ENCODE data around the gene LMX1A.

The LMX1A gene

GRCh38 chr1:165265196-165265838 lies 91.2 kb downstream of the LMX1A start:
- DNase-seq (ENCODE audit: low spot score): no peak

- DNase-seq (ENCODE audit: low spot score): no peak
Measured at GRCh38 chr1:165259706-165260428, 96.6 kb downstream of the LMX1A start.

GRCh38 chr1:165259236-165259635 lies 97.3 kb downstream of the LMX1A start:
- DNase-seq (ENCODE audit: low spot score): no peak

- peak; percentile 56 for DNase-seq (ENCODE audit: low spot score)
Measured at GRCh38 chr1:165257969-165258459, 98.5 kb downstream of the LMX1A start.

- DNase-seq (ENCODE audit: low spot score): no peak
Measured at GRCh38 chr1:165254896-165255625, 101.5 kb downstream of the LMX1A start.

- no peak for DNase-seq (ENCODE audit: low spot score)
Measured at GRCh38 chr1:165254376-165254775, 102.1 kb downstream of the LMX1A start.

- DNase-seq (ENCODE audit: low spot score): no peak
Measured at GRCh38 chr1:165253818-165254254, 102.7 kb downstream of the LMX1A start.

- no peak for DNase-seq (ENCODE audit: low spot score)
Measured at GRCh38 chr1:165248969-165249571, 107.4 kb downstream of the LMX1A start.

GRCh38 chr1:165241952-165242351 lies 114.6 kb downstream of the LMX1A start:
- DNase-seq (ENCODE audit: low spot score): no peak

- no peak for DNase-seq (ENCODE audit: low spot score)
Measured at GRCh38 chr1:165241321-165241720, 115.2 kb downstream of the LMX1A start.

- DNase-seq (ENCODE audit: low spot score): no peak
Measured at GRCh38 chr1:165240492-165240891, 116.0 kb downstream of the LMX1A start.

GRCh38 chr1:165239873-165240272 lies 116.6 kb downstream of the LMX1A start:
- DNase-seq (ENCODE audit: low spot score): no peak

GRCh38 chr1:165235777-165236291 lies 120.7 kb downstream of the LMX1A start:
- no peak for DNase-seq (ENCODE audit: low spot score)

- DNase-seq (ENCODE audit: low spot score): no peak
Measured at GRCh38 chr1:165235155-165235776, 121.2 kb downstream of the LMX1A start.

GRCh38 chr1:165234149-165234548 lies 122.4 kb downstream of the LMX1A start:
- no peak for DNase-seq (ENCODE audit: low spot score)

- no peak for DNase-seq (ENCODE audit: low spot score)
Measured at GRCh38 chr1:165228676-165229075, 127.8 kb downstream of the LMX1A start.

- no peak for DNase-seq (ENCODE audit: low spot score)
Measured at GRCh38 chr1:165228111-165228655, 128.3 kb downstream of the LMX1A start.

- DNase-seq (ENCODE audit: low spot score): no peak
Measured at GRCh38 chr1:165226326-165226725, 130.2 kb downstream of the LMX1A start.

- no peak for DNase-seq (ENCODE audit: low spot score)
Measured at GRCh38 chr1:165225650-165226049, 130.9 kb downstream of the LMX1A start.

- no peak for DNase-seq (ENCODE audit: low spot score)
Measured at GRCh38 chr1:165225062-165225461, 131.5 kb downstream of the LMX1A start.

- no peak for DNase-seq (ENCODE audit: low spot score)
Measured at GRCh38 chr1:165224504-165224903, 132.0 kb downstream of the LMX1A start.

Measured in HuH-7.5 (cell line).